ENCODE measurements around the gene LRP6.
"Not testable (repeated sequence)": the region's sequence is repeated elsewhere in the genome, so short reads cannot be mapped to it uniquely, and the experiment has no call there.

The LRP6 gene

GRCh38 chr12:12128670-12129069 lies 138.2 kb downstream of the LRP6 start:
- TF ChIP-seq CTCF (IDR thresholded peaks at IDR 0.05; ENCODE audit: low read length, missing control alignments) = no peak
- no peak for DNase-seq (ENCODE audit: low read depth)
- no peak overlapping the region for H3K4me3 ChIP-seq (replicated peaks; ENCODE audit: low read depth, low read length)

GRCh38 chr12:12127304-12127703 lies 139.5 kb downstream of the LRP6 start:
- no peak overlapping the region for H3K4me3 ChIP-seq (replicated peaks; ENCODE audit: low read depth, low read length)
- no peak for TF ChIP-seq CTCF (IDR thresholded peaks at IDR 0.05; ENCODE audit: low read length, missing control alignments)
- DNase-seq (ENCODE audit: low read depth) = no peak

- no peak overlapping the region for H3K4me3 ChIP-seq (replicated peaks; ENCODE audit: low read depth, low read length)
- TF ChIP-seq CTCF (IDR thresholded peaks at IDR 0.05; ENCODE audit: low read length, missing control alignments) = no peak
- no peak for DNase-seq (ENCODE audit: low read depth)
Measured at GRCh38 chr12:12126551-12126950, 140.3 kb downstream of the LRP6 start.

GRCh38 chr12:12123036-12123604 lies 143.7 kb downstream of the LRP6 start:
- no peak for DNase-seq (ENCODE audit: low read depth)
- H3K4me3 ChIP-seq (replicated peaks; ENCODE audit: low read depth, low read length) = no peak overlapping the region
- no peak for TF ChIP-seq CTCF (IDR thresholded peaks at IDR 0.05; ENCODE audit: low read length, missing control alignments)

GRCh38 chr12:12121061-12121460 lies 145.8 kb downstream of the LRP6 start:
- no peak for TF ChIP-seq CTCF (IDR thresholded peaks at IDR 0.05; ENCODE audit: low read length, missing control alignments)
- no peak for DNase-seq (ENCODE audit: low read depth)
- no peak overlapping the region for H3K4me3 ChIP-seq (replicated peaks; ENCODE audit: low read depth, low read length)

GRCh38 chr12:12116677-12117076 lies 150.2 kb downstream of the LRP6 start:
- H3K4me3 ChIP-seq (replicated peaks; ENCODE audit: low read depth, low read length) = no peak overlapping the region
- TF ChIP-seq CTCF (IDR thresholded peaks at IDR 0.05; ENCODE audit: low read length, missing control alignments) = no peak
- DNase-seq (ENCODE audit: low read depth) = no peak

- no peak for TF ChIP-seq CTCF (IDR thresholded peaks at IDR 0.05; ENCODE audit: low read length, missing control alignments)
- H3K4me3 ChIP-seq (replicated peaks; ENCODE audit: low read depth, low read length) = no peak overlapping the region
- no peak for DNase-seq (ENCODE audit: low read depth)
Measured at GRCh38 chr12:12115514-12115913, 151.3 kb downstream of the LRP6 start.

GRCh38 chr12:12110923-12111555 lies 155.8 kb downstream of the LRP6 start:
- H3K4me3 ChIP-seq (replicated peaks; ENCODE audit: low read depth, low read length); DNase-seq (ENCODE audit: low read depth): not testable (repeated sequence)
